ENCODE measurements around the gene NCBP1.
"Not testable (repeated sequence)": the region's sequence is repeated elsewhere in the genome, so short reads cannot be mapped to it uniquely, and the experiment has no call there.

NCBP1 gene, protein sequence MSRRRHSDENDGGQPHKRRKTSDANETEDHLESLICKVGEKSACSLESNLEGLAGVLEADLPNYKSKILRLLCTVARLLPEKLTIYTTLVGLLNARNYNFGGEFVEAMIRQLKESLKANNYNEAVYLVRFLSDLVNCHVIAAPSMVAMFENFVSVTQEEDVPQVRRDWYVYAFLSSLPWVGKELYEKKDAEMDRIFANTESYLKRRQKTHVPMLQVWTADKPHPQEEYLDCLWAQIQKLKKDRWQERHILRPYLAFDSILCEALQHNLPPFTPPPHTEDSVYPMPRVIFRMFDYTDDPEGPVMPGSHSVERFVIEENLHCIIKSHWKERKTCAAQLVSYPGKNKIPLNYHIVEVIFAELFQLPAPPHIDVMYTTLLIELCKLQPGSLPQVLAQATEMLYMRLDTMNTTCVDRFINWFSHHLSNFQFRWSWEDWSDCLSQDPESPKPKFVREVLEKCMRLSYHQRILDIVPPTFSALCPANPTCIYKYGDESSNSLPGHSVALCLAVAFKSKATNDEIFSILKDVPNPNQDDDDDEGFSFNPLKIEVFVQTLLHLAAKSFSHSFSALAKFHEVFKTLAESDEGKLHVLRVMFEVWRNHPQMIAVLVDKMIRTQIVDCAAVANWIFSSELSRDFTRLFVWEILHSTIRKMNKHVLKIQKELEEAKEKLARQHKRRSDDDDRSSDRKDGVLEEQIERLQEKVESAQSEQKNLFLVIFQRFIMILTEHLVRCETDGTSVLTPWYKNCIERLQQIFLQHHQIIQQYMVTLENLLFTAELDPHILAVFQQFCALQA

DNA sequence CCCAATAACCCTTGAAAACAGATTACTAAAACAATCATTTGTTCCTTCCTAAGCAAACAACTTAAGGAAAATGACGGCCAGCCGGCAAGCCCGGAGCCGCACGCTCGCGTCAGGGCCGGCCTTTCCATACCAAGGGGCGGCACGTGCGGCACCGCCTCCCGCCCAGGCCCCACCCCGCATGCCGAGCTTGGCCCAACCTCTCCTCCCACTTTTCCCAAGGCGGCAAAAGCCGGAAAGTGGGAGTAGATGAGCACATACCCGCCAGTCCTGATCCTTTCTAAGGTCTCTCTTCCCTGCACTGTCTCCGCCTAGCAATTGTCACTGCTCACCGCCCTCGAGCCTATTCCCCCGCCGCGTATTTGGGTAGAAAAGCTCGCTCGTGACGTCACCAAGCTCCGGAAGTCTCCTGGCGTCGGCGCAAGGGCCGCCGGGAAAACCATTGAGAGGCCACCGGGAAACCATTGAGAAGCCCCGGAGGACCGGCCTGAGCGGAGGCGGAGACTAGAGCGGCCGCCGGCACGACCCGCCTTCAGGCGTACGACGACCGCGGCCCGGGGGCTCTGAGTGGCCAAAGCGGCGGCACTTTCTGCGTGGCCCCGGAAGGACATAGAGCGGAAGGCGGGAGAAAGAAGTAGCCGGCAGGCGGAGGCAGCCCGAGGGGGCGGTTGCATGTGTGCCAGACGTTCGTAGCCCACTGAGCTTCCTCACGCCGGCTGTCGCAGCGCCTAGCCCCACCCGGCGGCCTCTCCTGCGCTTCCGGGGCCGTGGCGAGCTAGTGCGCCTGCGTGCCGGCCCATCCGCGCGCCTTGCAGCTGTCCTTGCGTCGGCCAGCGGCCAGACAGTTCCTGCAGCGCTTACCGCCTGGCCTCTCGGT is at the start of gene NCBP1, which contains the start of gene TSTD2:
NCBP1 (plus strand) TSS at position 837 of the 874 bp plus-strand sequence. CDS start 61 bp downstream, outside the sequence.
TSTD2 (minus strand) TSS at position 384 of the 874 bp plus-strand sequence. CDS start 5,806 bp downstream, outside the sequence.
- H3K4me3 ChIP-seq (ENCODE audit: low read depth, low read length), result peak within 1 kb of the TSS; percentile 99
- TF ChIP-seq, protein P1, sequence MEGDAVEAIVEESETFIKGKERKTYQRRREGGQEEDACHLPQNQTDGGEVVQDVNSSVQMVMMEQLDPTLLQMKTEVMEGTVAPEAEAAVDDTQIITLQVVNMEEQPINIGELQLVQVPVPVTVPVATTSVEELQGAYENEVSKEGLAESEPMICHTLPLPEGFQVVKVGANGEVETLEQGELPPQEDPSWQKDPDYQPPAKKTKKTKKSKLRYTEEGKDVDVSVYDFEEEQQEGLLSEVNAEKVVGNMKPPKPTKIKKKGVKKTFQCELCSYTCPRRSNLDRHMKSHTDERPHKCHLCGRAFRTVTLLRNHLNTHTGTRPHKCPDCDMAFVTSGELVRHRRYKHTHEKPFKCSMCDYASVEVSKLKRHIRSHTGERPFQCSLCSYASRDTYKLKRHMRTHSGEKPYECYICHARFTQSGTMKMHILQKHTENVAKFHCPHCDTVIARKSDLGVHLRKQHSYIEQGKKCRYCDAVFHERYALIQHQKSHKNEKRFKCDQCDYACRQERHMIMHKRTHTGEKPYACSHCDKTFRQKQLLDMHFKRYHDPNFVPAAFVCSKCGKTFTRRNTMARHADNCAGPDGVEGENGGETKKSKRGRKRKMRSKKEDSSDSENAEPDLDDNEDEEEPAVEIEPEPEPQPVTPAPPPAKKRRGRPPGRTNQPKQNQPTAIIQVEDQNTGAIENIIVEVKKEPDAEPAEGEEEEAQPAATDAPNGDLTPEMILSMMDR (conservative IDR thresholded peaks at IDR 0.05; ENCODE audit: low read depth, low read length), result no peak
- peak; percentile 99 for DNase-seq (ENCODE audit: low read depth)

DNA sequence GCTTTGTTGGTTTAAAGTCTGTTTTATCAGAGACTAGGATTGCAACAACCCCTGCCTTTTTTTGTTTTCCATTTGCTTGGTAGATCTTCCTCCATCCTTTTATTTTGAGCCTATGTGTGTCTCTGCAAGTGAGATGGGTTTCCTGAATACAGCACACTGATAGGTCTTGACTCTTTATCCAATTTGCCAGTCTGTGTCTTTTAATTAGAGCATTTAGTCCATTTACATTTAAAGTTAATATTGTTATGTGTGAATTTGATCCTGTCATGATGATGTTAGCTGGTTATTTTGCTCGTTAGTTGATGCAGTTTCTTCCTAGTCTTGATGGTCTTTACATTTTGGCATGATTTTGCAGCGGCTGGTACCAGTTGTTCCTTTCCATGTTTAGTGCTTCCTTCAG is 48.8 kb upstream of the NCBP1 start:
- not testable (repeated sequence) for H3K4me3 ChIP-seq (ENCODE audit: low read depth, low read length)

DNA sequence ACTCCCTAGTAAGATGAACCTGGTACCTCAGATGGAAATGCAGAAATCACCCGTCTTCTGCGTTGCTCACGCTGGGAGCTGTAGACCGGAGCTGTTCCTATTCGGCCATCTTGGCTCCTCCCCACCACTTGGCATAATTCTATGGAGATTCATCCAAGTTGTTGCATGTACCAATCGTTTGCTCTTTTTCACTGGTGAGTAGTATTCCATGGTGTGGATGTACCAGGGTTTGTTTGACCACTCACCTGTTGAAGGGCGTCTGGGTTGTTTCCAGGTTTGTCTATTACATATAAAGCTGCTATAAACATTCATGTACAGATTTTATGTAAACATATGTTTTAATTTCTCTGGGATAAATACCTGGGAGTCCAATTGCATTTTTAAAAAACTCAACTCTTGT is 46.7 kb upstream of the NCBP1 start:
- DNase-seq (ENCODE audit: low read depth), result not testable (repeated sequence)

More for the DNA sequence above, 48.8 kb upstream of the NCBP1 start:
- DNase-seq (ENCODE audit: low read depth), result not testable (repeated sequence)

DNA sequence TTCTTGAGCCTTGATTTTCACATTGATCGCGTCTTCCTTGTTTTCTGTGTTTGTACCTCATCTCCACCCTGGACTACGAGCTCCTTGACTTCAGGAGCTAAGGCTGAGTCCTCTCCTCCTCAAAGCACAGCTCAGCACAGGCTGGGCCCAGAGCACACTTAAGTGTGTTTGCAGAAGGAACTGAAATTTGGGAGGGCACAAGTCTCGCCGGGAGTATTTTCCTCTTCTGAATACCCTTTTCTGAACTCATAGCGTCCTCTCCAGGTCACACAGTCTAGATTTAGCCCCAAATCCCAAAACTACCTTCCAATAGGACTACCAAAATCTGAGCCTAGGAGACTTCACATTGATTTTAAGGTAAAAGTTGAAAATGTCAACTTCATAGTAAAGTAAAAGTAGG is 42.1 kb upstream of the NCBP1 start:
- H3K4me3 ChIP-seq (ENCODE audit: low read depth, low read length), result no peak overlapping the region
- DNase-seq (ENCODE audit: low read depth), result no peak
- TF ChIP-seq, protein P1 (conservative IDR thresholded peaks at IDR 0.05; ENCODE audit: low read depth, low read length), result no peak

More for the DNA sequence above, 46.7 kb upstream of the NCBP1 start:
- H3K4me3 ChIP-seq (ENCODE audit: low read depth, low read length), result not testable (repeated sequence)

DNA sequence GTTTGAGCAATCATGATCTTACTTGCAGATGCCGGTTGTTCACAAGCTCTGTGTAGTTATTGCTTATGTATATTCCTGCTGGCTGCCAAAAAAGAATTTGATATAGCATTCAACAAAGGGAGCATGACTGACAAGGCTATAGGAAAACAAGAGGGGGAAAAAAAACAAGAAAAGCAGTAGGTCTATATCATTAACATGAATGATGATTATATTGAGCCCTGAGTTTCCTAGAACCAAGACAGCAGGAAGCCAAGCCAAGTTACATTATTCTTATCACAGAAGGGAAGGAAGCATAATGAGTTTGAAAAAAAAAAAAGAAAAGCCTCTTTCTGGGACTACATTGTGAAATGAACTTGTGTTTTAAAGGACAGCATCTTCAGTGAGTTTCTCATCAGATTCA is 41.5 kb upstream of the NCBP1 start:
- DNase-seq (ENCODE audit: low read depth), result no peak
- TF ChIP-seq, protein P1 (conservative IDR thresholded peaks at IDR 0.05; ENCODE audit: low read depth, low read length), result no peak
- no peak overlapping the region for H3K4me3 ChIP-seq (ENCODE audit: low read depth, low read length)

DNA sequence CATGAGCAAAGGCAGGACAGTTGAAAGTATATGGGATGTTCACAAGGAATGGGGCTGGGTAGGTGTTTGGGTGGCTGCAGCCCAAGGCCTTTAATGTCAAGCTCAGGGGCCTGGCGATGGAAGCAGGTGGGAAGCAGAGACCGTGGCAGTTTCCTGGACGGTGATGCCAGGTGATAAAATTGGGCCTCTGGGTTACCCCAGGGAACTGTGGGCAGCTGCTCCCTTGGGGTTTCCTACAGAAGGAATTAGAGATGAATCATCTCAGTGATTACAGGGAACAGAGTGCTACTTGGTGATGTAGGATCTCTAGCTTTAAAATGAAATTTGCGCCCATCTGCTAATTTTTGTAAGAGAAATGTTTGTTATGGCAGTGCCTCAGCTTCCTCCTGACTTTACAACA is 39.7 kb upstream of the NCBP1 start:
- TF ChIP-seq, protein P1 (conservative IDR thresholded peaks at IDR 0.05; ENCODE audit: low read depth, low read length), result no peak
- no peak overlapping the region for H3K4me3 ChIP-seq (ENCODE audit: low read depth, low read length)
- no peak for DNase-seq (ENCODE audit: low read depth)

DNA sequence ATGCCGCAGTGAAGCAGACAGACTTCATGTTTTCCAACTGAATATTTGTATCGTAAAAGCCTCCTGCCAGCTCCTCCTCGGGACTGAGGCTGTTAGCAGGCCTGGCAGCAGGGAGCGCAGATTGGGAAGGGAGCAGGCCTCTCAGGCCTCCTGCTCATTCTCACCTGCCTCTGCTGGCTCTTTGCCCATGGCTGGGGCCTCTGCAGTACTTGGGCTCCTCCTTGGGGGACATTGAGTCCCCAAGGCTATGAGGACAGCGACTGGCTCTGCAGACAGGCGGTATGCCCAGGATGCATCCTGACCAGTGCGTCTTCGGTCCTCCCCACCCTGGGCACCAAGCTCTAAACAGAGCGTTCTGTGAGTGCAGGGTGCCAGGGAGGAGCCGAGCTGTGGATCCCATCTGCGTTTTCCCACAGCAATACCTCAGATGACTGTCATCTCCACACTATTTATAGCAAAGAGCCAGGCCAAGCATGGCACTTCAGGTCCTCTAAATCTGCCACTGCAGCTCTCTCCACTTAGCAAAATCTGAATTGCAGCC is 39.2 kb upstream of the NCBP1 start:
- no peak overlapping the region for H3K4me3 ChIP-seq (ENCODE audit: low read depth, low read length)
- TF ChIP-seq, protein P1 (conservative IDR thresholded peaks at IDR 0.05; ENCODE audit: low read depth, low read length), result no peak
- DNase-seq (ENCODE audit: low read depth), result no peak
